ENCODE results near the gene TGFBR2.

DNA sequence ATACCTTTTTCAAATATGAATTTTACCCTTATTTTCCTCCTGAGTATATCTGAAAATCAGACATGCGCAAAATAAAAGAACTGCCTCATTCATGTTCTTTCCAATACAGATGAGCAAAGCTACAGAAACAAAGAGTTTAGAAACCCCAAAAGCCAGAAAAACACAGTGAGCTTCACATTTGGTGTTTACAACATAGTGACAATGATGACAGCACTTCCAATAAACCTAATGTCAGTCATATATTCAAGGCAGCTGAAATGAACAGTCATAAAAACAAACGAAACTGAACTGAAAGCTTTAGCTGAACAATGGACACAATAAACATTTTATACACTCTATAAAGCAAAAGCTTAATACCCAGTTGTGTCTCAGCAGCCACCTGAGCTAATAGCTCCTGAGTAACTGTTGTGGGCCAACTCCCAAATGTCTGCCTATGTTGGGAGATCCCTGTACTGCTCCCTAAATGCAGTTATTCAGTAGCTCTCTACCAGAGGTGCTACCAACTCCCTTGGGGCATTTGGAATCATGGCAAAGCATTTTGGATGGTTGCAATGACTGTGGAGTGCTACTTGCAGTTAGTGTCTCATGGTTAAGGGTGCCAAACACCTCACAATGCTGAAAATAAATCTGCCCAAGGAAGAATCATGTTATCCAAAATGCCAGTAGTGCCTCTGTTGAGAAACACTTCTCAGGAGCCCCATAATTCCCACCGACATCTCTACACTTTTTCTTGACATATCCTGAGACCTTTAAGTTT is 131.5 kb downstream of the TGFBR2 start:
- TF ChIP-seq, protein P1, sequence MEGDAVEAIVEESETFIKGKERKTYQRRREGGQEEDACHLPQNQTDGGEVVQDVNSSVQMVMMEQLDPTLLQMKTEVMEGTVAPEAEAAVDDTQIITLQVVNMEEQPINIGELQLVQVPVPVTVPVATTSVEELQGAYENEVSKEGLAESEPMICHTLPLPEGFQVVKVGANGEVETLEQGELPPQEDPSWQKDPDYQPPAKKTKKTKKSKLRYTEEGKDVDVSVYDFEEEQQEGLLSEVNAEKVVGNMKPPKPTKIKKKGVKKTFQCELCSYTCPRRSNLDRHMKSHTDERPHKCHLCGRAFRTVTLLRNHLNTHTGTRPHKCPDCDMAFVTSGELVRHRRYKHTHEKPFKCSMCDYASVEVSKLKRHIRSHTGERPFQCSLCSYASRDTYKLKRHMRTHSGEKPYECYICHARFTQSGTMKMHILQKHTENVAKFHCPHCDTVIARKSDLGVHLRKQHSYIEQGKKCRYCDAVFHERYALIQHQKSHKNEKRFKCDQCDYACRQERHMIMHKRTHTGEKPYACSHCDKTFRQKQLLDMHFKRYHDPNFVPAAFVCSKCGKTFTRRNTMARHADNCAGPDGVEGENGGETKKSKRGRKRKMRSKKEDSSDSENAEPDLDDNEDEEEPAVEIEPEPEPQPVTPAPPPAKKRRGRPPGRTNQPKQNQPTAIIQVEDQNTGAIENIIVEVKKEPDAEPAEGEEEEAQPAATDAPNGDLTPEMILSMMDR (conservative IDR thresholded peaks at IDR 0.05 in 1 of 2, IDR thresholded peaks at IDR 0.05 in 1 of 2; ENCODE audit: extremely low read depth in 1 of 2, insufficient read depth in 1 of 2, low read depth in 1 of 2, low read length in 2 of 2): no peak
- TF ChIP-seq EZH2 (IDR thresholded peaks at IDR 0.05; ENCODE audit: borderline replicate concordance, low read length): no peak
